ENCODE data around the gene ZNF260.

Gene ZNF260

GRCh38 chr19:36489920-36490415 lies 38.1 kb downstream of the ZNF260 start:
- peak; percentile 42 for DNase-seq (ENCODE audit: low read depth, low spot score)

GRCh38 chr19:36489118-36489919 lies 38.8 kb downstream of the ZNF260 start, which contains the start of gene ZNF566:
Gene ZNF566 (minus strand): TSS chr19:36489561. CDS start chr19:36476557, 13,004 bp downstream.
- peak; percentile 91 for DNase-seq (ENCODE audit: low read depth, low spot score)

DNA sequence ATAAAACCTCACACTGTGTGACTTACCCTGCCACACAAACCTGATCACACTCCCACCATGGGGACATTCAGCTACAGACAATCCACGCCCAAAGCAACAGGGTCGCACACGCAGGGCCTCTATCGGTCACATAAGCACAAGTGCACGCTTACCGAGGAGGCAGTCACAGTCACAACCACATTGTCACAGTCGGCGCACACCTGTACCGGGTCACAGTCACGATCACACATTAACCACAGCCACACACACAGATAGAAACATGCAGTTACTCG lies 39.3 kb downstream of the ZNF260 start:
- peak; percentile 2 for DNase-seq (ENCODE audit: low read depth, low spot score)

GRCh38 chr19:36488118-36488845 lies 39.8 kb downstream of the ZNF260 start:
- no peak for DNase-seq (ENCODE audit: low read depth, low spot score)

DNA sequence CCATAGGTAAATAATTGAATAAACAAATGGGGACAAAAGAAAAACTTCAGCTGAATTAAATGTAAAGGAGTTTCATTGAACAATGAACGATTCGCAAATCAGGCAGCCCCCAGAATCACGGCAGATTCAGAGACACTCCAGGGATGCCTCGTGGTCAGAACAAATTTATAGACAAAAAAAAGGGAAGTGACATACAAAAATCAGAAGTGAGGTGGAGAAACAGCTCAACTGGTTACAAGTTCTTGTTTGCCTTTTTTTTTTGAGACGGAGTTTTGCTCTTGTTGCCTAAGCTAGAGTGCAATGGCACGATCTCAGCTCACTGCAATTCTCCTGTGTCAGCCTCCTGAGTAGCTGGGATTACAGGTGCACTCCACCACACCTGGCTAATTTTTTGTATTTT lies 44.4 kb downstream of the ZNF260 start:
- no peak for DNase-seq (ENCODE audit: low read depth, low spot score)

DNA sequence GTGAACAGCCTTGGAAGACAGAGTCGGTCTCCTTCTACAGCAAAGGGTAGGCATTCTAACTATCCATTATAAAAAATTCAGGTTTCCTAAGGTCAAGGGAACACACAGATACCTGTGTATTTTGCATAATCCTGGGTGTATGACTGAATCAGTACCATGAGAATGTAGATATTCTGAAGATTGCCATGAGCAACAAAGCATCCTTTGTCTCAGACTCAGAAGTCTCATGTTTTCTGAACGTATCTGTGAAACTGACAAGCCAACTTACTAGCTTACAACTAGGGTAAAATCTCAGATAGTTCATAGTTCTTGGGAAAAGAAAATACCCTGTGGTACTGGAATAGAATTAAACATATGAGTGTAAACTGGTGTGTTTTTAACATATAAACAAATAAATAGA lies 45.2 kb downstream of the ZNF260 start:
- no peak for DNase-seq (ENCODE audit: low read depth, low spot score)

Data from activated naive CD8-positive, alpha-beta T cell treated with anti-CD3 and anti-CD28 coated beads, Interleukin-2, amount 50 U/mL, for 16 hours (primary cell).